Measurements from ENCODE around the gene GPR137. TPM values are rescaled to one million over a fixed set of nuclear protein-coding genes. Genes with fewer than 3 reads are reported as not detected.

The GPR137 gene
- total and polyA plus RNA-seq, 5 donors = 31.3 to 41.7 (median 35.8) TPM

DNA sequence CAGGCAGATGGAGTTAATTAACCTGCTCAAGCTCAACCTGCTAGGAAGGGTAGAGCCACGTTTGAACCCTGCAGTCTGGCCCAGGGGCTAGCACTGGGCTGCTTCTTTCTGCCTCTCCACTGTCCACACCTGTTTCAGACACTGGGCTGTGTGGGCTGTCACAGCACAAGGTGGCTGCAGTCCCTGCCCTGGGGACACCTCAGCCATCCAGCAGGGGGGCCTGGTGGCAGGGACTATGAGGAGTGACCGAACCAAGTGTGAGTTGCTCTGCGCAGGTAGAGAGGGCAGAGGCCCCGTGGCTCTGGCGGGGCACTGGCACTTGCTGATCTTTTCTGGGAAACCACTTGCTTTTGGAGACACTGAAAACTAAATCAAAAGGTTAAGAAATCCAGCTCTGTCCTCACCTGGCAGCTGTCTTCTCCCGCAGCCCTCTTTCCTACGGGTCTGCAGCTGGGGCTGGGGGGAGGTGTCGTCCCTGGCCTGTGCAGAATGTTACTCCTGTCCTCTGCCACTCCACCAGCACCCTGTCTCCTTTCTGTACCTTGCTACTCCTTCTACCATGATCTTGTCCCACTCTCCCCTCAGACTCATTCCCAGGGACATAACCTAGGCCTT, 7.0 kb upstream of the GPR137 start:
- H3K4me3 ChIP-seq (ENCODE audit: low read length) = no peak overlapping the region
- 80% methylated on average over 8 of the region's 8 CpGs for WGBS
- intact Hi-C loops (cut with DNase I) = no loop called here
- no peak overlapping the region for H3K27ac ChIP-seq (ENCODE audit: low read length)
- H3K4me1 ChIP-seq (ENCODE audit: control insufficient read depth, insufficient read depth, low read length) = peaks cover 3% of the 10 kb centered on the region
- ATAC-seq (no peak), DNase-seq (peak in 1 of 3 donors; percentile 36)
- no peaks in the 10 kb centered on the region for H3K9me3 ChIP-seq (ENCODE audit: control insufficient read depth, low read length)
- no peaks in the 10 kb centered on the region for H3K27me3 ChIP-seq (ENCODE audit: control insufficient read depth, insufficient read depth)

DNA sequence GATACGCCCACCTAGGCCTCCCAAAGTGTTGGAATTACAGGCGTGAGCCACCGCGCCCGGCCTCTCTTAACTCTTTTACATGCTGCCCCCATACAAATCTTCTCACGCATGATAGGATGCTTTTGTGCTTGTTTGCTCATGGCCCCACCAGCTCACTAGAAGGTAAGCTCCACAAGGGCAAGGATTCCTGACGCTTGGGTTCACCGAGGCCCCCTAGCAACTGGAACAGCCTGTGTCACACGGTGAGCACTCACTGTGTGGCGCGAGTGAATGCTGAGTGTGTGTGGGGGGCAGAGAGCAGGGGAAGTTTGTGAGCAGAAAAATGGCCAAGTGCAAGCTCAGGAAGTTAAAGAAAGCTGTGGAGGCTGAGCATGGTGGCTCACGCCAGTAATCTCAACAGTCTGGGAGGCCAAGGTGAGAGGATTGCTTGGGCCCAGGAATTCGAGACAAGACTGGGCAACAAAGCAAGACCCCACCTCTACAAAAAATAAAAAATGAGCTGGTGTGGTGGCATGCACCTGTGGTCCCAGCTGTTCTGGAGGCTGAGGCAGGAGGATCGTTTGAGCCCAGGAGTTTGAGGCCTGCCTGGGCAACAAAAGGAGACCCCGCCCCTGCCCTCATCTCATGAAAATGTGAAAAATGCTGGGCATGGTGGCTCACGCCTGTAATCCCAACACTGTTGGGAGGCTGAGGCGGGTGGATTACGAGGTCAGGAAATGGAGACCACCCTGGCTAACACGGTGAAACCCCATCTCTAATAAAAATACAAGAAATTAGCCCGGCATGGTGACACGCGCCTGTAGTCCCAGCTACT, 3.5 kb upstream of the GPR137 start:
- no peak overlapping the region for H3K27ac ChIP-seq (ENCODE audit: low read length)
- peaks cover 7% of the 10 kb centered on the region for H3K4me1 ChIP-seq (ENCODE audit: control insufficient read depth, insufficient read depth, low read length)
- intact Hi-C loops (cut with DNase I) = no loop called here
- 95% methylated on average over 22 of the region's 22 CpGs for WGBS
- no peak overlapping the region for H3K4me3 ChIP-seq (ENCODE audit: low read length)
- DNase-seq (peak in 1 of 3 donors; percentile 33), ATAC-seq (no peak)
- H3K9me3 ChIP-seq (ENCODE audit: control insufficient read depth, low read length) = no peaks in the 10 kb centered on the region
- H3K27me3 ChIP-seq (ENCODE audit: control insufficient read depth, insufficient read depth) = no peaks in the 10 kb centered on the region

DNA sequence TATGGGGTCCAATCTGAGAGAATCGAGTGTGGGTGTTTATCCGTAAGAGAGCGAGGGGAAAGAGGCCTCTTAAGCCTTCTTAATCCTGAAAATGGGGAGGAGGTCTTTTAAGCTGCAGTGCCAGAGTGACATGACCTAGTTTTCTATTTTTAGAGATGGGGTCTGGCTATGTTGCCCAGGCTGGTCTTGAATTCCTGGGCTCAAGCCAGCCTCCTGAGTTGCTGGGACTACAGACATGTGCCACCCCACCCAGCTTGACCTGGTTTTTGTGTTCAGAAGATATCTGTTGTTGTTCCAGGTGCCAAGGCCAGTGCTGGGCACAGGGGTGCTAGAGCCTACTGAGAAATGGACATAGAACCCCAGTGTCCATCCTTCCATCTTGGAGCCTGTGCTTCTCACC, 2.6 kb upstream of the GPR137 start:
- Histone ChIP-seq H3K27me3 (ENCODE audit: control insufficient read depth, insufficient read depth) (no peaks in the 10 kb centered on the region), H3K4me1 (ENCODE audit: control insufficient read depth, insufficient read depth, low read length) (peaks cover 7% of the 10 kb centered on the region), H3K27ac (ENCODE audit: low read length) (no peak overlapping the region), H3K4me3 (ENCODE audit: low read length) (no peak overlapping the region), H3K9me3 (ENCODE audit: control insufficient read depth, low read length) (no peaks in the 10 kb centered on the region)
- WGBS = 96% methylated on average over 3 of the region's 3 CpGs
- no peak for ATAC-seq
- DNase-seq = peak in 1 of 3 donors; percentile 38
- intact Hi-C loops (cut with DNase I) = no loop called here

DNA sequence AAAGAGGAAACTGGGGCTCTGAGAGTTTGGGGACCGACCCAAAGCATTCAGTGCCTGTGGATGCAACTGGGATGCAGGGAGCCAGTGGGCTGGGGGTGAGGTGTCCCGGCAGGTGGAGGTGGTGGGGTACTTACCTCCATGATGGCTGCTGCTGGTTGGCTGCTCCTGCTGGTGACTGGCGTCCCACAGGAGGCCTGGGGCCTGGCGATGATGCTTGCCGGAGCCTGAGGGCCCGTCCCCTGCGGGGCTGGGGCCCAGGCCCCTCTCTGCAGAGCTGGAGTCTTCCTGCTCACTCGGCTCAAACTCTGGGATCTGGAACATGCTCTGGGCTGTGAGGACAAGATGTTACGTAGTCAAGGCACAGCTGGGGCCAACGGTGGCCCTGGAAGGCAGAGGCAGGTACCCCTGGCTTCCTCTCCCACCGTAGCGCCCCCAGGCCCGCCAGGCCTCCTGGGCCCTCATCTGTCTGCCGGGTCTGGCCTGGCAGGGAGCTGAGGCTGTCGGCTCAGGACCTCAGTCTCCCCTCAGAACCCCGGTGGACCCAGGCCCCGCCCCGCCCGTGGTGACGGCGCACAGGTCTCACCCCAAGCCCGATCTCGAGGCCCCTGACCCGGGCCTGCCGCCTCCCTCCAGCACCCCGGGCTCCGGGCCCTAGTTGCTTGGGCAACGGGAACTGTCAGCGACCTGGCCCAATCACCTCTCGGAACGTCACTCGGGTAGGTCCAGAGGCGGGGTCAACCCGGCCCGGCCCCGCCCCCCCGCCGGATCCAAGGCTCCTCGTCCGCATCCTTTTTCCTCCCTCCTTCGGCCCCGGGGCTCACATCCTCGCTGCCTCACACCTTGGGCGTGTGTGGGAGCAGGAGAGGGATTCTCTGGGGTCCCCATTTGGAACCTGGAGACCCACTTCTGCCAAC, 1.3 kb upstream of the GPR137 start, which contains the start of gene BAD:
BAD (minus strand) TSS at position 618 of the 914 bp plus-strand sequence; CDS start at position 321, 297 bp downstream.
- Histone ChIP-seq H3K27ac (ENCODE audit: low read length) (peak within 1 kb of the TSS; percentile 84), H3K27me3 (ENCODE audit: control insufficient read depth, insufficient read depth) (no peaks in the 10 kb centered on the region), H3K4me3 (ENCODE audit: low read length) (peak within 1 kb of the TSS; percentile 84), H3K4me1 (ENCODE audit: control insufficient read depth, insufficient read depth, low read length) (peaks cover 7% of the 10 kb centered on the region), H3K9me3 (ENCODE audit: control insufficient read depth, low read length) (no peaks in the 10 kb centered on the region)
- ATAC-seq = peak; percentile 92
- peak; percentile 95 to 98 (median 98) for DNase-seq
- 3% methylated on average over 44 of the region's 44 CpGs for WGBS
- intact Hi-C loops (cut with DNase I) = no loop called here

DNA sequence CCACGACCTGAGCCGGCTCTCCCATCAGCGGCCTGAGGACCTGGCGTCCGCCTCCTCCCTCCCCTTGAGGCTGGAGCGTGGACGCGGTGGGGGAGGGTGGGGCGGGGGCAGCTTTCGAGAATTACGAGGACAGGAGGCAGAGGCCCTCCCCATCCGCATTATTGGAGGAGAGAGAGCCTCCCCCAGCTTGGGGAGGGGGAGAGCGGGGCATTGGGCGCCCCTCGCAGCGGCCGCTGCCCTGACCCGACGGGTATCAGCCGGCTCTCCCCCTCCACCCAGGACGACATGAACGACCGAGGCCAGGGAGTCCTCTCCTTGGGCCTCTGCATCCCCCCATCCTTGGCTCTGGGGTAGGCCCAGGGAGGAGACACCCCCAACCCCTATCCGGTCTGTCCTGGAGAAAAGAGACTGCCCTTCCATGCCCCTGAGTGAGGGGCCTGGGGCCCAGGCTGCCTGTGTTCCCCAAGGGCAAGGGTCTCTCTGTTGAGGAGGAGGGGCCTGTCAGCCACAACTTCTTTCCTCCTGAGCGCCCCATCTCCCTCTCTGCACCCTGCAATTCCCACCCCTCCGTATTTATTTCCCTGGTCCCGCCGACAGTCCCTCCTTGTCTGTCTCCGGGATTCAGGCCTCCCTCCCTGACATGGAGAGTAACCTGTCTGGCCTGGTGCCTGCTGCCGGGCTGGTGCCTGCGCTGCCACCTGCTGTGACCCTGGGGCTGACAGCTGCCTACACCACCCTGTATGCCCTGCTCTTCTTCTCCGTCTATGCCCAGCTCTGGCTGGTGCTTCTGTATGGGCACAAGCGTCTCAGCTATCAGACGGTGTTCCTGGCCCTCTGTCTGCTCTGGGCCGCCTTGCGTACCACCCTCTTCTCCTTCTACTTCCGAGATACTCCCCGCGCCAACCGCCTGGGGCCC, 495 bp downstream of the GPR137 start:
- ATAC-seq = no peak
- peaks cover 7% of the 10 kb centered on the region for H3K4me1 ChIP-seq (ENCODE audit: control insufficient read depth, insufficient read depth, low read length)
- H3K27me3 ChIP-seq (ENCODE audit: control insufficient read depth, insufficient read depth) = no peaks in the 10 kb centered on the region
- peak overlapping the region; percentile 37 for H3K27ac ChIP-seq (ENCODE audit: low read length)
- peak overlapping the region; percentile 84 for H3K4me3 ChIP-seq (ENCODE audit: low read length)
- intact Hi-C loops (cut with DNase I) = no loop called here
- 26% methylated on average over 40 of the region's 40 CpGs for WGBS
- H3K9me3 ChIP-seq (ENCODE audit: control insufficient read depth, low read length) = no peaks in the 10 kb centered on the region
- DNase-seq = no peak

DNA sequence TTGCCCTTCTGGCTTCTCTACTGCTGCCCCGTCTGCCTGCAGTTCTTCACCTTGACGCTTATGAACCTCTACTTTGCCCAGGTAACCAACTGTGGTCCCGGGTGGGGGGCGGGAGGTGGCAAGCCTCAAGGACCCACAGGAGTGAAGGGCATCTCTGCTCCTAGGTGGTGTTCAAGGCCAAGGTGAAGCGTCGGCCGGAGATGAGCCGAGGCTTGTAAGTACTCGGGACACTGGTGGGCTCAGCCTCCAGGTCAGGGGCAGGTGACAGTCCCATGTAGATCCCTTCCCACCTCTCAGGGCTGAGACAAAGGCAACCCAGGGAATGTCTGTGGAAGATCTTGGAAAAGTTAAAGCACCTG, 1.1 kb downstream of the GPR137 start:
- no peaks in the 10 kb centered on the region for H3K27me3 ChIP-seq (ENCODE audit: control insufficient read depth, insufficient read depth)
- intact Hi-C loops (cut with DNase I) = no loop called here
- 90% methylated on average over 9 of the region's 9 CpGs for WGBS
- no peak overlapping the region for H3K4me3 ChIP-seq (ENCODE audit: low read length)
- H3K27ac ChIP-seq (ENCODE audit: low read length) = no peak overlapping the region
- DNase-seq (no peak), ATAC-seq (no peak)
- H3K9me3 ChIP-seq (ENCODE audit: control insufficient read depth, low read length) = no peaks in the 10 kb centered on the region
- H3K4me1 ChIP-seq (ENCODE audit: control insufficient read depth, insufficient read depth, low read length) = peaks cover 8% of the 10 kb centered on the region

DNA sequence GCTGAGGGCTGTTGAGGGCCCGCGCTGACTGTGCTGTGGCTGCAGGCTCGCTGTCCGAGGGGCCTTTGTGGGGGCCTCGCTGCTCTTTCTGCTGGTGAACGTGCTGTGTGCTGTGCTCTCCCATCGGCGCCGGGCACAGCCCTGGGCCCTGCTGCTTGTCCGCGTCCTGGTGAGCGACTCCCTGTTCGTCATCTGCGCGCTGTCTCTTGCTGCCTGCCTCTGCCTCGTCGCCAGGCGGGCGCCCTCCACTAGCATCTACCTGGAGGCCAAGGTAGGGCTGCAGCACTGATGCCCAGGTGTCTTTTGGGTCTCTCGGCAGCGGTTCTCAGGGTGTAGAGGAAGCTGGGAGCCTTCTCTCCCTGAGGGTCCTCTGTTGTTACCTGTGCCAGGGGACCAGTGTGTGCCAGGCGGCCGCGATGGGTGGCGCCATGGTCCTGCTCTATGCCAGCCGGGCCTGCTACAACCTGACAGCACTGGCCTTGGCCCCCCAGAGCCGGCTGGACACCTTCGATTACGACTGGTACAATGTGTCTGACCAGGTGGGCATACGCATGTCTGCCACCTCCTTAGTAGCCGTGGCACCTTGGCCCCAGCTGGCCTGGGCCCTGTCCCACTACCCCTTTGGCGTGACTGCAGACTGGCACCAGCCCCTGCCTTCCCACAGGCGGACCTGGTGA, 2.2 kb downstream of the GPR137 start:
- ATAC-seq (no peak), DNase-seq (no peak)
- 95% methylated on average over 33 of the region's 33 CpGs for WGBS
- intact Hi-C loops (cut with DNase I) = no loop called here
- Histone ChIP-seq H3K27ac (ENCODE audit: low read length) (no peak overlapping the region), H3K27me3 (ENCODE audit: control insufficient read depth, insufficient read depth) (no peaks in the 10 kb centered on the region), H3K9me3 (ENCODE audit: control insufficient read depth, low read length) (no peaks in the 10 kb centered on the region), H3K4me3 (ENCODE audit: low read length) (no peak overlapping the region), H3K4me1 (ENCODE audit: control insufficient read depth, insufficient read depth, low read length) (peaks cover 8% of the 10 kb centered on the region)

DNA sequence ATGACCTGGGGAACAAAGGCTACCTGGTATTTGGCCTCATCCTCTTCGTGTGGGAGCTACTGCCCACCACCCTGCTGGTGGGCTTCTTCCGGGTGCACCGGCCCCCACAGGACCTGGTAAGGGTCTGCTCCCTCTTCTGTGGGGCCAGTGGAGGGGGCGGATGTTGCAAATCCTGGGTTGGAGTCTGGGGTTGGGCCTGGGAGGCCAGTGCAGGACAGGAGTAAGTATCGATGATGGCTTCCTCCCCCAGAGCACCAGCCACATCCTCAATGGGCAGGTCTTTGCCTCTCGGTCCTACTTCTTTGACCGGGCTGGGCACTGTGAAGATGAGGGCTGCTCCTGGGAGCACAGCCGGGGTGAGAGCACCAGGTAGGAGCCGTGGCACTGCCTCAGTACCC, 2.7 kb downstream of the GPR137 start:
- intact Hi-C loops (cut with DNase I) = no loop called here
- peaks cover 8% of the 10 kb centered on the region for H3K4me1 ChIP-seq (ENCODE audit: control insufficient read depth, insufficient read depth, low read length)
- H3K27ac ChIP-seq (ENCODE audit: low read length) = no peak overlapping the region
- no peak for DNase-seq
- no peak overlapping the region for H3K4me3 ChIP-seq (ENCODE audit: low read length)
- H3K9me3 ChIP-seq (ENCODE audit: control insufficient read depth, low read length) = no peaks in the 10 kb centered on the region
- H3K27me3 ChIP-seq (ENCODE audit: control insufficient read depth, insufficient read depth) = no peaks in the 10 kb centered on the region
- WGBS = 94% methylated on average over 9 of the region's 9 CpGs
- ATAC-seq = no peak

DNA sequence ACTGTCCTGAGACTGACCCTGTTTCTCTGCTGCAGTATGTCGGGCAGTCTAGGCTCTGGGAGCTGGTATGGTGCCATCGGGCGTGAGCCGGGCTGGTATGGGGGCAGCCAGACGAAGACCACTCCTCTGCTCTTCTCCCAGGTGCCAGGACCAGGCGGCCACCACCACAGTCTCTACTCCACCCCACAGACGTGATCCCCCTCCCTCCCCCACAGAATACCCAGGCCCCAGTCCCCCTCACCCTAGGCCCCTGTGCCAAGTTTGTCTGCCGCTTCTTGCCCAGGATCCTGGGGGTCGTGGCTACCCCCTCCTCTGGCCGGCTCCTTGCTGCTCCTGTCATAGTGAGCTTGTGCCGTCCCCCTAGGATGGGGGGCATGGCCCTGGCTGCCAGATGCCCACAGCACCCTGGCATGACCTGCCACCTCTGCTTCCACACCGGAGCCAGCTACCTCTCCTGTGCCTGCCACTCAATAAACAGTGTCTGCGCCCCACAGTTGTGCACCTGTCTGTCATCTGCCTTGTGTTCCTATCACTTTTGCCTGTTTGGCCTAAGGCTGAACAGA, 3.4 kb downstream of the GPR137 start:
- 95% methylated on average over 13 of the region's 13 CpGs for WGBS
- Histone ChIP-seq H3K9me3 (ENCODE audit: control insufficient read depth, low read length) (no peaks in the 10 kb centered on the region), H3K4me1 (ENCODE audit: control insufficient read depth, insufficient read depth, low read length) (peaks cover 5% of the 10 kb centered on the region), H3K4me3 (ENCODE audit: low read length) (no peak overlapping the region), H3K27me3 (ENCODE audit: control insufficient read depth, insufficient read depth) (no peaks in the 10 kb centered on the region), H3K27ac (ENCODE audit: low read length) (no peak overlapping the region)
- DNase-seq = no peak
- ATAC-seq = no peak
- intact Hi-C loops (cut with DNase I) = no loop called here

Measured in right cardiac atrium (tissue), 5 donors.